WTC11 (cell line): Measurements from ENCODE around the gene POP4.

Source experiments
- FOXJ3 ChIP-seq: sonication (generic); formaldehyde crosslinking; IDR thresholded peaks from 2 replicates; pipeline ENCODE4 v1.9.0; 2021; ENCODE audit warnings: missing genetic modification reagents, mild to moderate bottlenecking, borderline replicate concordance
- IRF1 ChIP-seq: sonication (generic); formaldehyde crosslinking; IDR thresholded peaks from 2 replicates; pipeline ENCODE4 v1.8.0; 2023; ENCODE audit warnings: missing genetic modification reagents
- IRF2 ChIP-seq: sonication (generic); formaldehyde crosslinking; IDR thresholded peaks from 2 replicates; pipeline ENCODE4 v1.8.0; 2022; ENCODE audit warnings: low read depth, missing genetic modification reagents, borderline replicate concordance
- TF ChIP-seq, protein P1 (sequence below): sonication (generic); formaldehyde crosslinking; conservative IDR thresholded peaks from 2 replicates; pipeline ENCODE4 v1.8.1; 2022; ENCODE audit warnings: mild to moderate bottlenecking, missing genetic modification reagents
- TF ChIP-seq, protein P2 (sequence below): sonication (generic); formaldehyde crosslinking; IDR thresholded peaks from 2 replicates; pipeline ENCODE4 v1.8.0; 2022; ENCODE audit warnings: mild to moderate bottlenecking, missing genetic modification reagents
- TF ChIP-seq, protein P3 (sequence below): fragments of 200-600 bp; IDR thresholded peaks from 2 replicates; pipeline ENCODE4 v1.8.0; 2022; ENCODE audit warnings: antibody characterized with exemption

- TF ChIP-seq, protein P1, sequence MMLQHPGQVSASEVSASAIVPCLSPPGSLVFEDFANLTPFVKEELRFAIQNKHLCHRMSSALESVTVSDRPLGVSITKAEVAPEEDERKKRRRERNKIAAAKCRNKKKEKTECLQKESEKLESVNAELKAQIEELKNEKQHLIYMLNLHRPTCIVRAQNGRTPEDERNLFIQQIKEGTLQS (CRISPR knock-in tag): no peak
- TF ChIP-seq, protein P2, sequence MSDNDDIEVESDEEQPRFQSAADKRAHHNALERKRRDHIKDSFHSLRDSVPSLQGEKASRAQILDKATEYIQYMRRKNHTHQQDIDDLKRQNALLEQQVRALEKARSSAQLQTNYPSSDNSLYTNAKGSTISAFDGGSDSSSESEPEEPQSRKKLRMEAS (CRISPR knock-in tag): no peak
- TF ChIP-seq, protein P3, sequence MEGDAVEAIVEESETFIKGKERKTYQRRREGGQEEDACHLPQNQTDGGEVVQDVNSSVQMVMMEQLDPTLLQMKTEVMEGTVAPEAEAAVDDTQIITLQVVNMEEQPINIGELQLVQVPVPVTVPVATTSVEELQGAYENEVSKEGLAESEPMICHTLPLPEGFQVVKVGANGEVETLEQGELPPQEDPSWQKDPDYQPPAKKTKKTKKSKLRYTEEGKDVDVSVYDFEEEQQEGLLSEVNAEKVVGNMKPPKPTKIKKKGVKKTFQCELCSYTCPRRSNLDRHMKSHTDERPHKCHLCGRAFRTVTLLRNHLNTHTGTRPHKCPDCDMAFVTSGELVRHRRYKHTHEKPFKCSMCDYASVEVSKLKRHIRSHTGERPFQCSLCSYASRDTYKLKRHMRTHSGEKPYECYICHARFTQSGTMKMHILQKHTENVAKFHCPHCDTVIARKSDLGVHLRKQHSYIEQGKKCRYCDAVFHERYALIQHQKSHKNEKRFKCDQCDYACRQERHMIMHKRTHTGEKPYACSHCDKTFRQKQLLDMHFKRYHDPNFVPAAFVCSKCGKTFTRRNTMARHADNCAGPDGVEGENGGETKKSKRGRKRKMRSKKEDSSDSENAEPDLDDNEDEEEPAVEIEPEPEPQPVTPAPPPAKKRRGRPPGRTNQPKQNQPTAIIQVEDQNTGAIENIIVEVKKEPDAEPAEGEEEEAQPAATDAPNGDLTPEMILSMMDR: no peak
- TF ChIP-seq FOXJ3 (CRISPR knock-in tag): no peak
- no peak for TF ChIP-seq IRF1
- TF ChIP-seq IRF2 (CRISPR knock-in tag): no peak
These were observed 8.0 kb downstream of the POP4 start for GRCh38 chr19:29614046-29614445.
